ENCODE data around the gene ADAT1.

ADAT1 gene

GRCh38 chr16:75622761-75623605 is at the start of gene ADAT1:
TSS of gene ADAT1 (minus strand) at chr16:75623281. CDS start at chr16:75620799, 2,482 bp downstream.
- peak; percentile 91 for DNase-seq (ENCODE audit: low read depth, low spot score)

GRCh38 chr16:75667503-75667902 is 44.4 kb upstream of the ADAT1 start:
- DNase-seq (ENCODE audit: low read depth, low spot score) = no peak

GRCh38 chr16:75660726-75661302 is 37.7 kb upstream of the ADAT1 start:
- DNase-seq (ENCODE audit: low read depth, low spot score) = no peak

- no peak for DNase-seq (ENCODE audit: low read depth, low spot score)
These were observed 37.2 kb upstream of the ADAT1 start for GRCh38 chr16:75660321-75660720.

- DNase-seq (ENCODE audit: low read depth, low spot score) = no peak
These were observed 35.1 kb upstream of the ADAT1 start for GRCh38 chr16:75658175-75658574.

GRCh38 chr16:75653922-75654321 is 30.8 kb upstream of the ADAT1 start:
- no peak for DNase-seq (ENCODE audit: low read depth, low spot score)

GRCh38 chr16:75648265-75649076 is 25.4 kb upstream of the ADAT1 start:
- DNase-seq (ENCODE audit: low read depth, low spot score) = no peak

GRCh38 chr16:75647492-75648264 is 24.6 kb upstream of the ADAT1 start, which contains the start of the genes KARS1 and TERF2IP:
TSS of gene KARS1 (minus strand) at chr16:75647665. CDS start at chr16:75647639, 26 bp downstream.
TSS of gene TERF2IP (plus strand) at chr16:75647773. CDS start at chr16:75647883, 110 bp downstream.
- peak; percentile 76 for DNase-seq (ENCODE audit: low read depth, low spot score)

- DNase-seq (ENCODE audit: low read depth, low spot score) = no peak
These were observed 24.0 kb upstream of the ADAT1 start for GRCh38 chr16:75647112-75647491.

- no peak for DNase-seq (ENCODE audit: low read depth, low spot score)
These were observed 21.3 kb upstream of the ADAT1 start for GRCh38 chr16:75644240-75645012.

- no peak for DNase-seq (ENCODE audit: low read depth, low spot score)
These were observed 17.5 kb upstream of the ADAT1 start for GRCh38 chr16:75640598-75640997.

GRCh38 chr16:75635036-75635435 is 12.0 kb upstream of the ADAT1 start:
- DNase-seq (ENCODE audit: low read depth, low spot score) = no peak

- no peak for DNase-seq (ENCODE audit: low read depth, low spot score)
These were observed 9.8 kb upstream of the ADAT1 start for GRCh38 chr16:75632857-75633256.

- DNase-seq (ENCODE audit: low read depth, low spot score) = no peak
These were observed 7.0 kb upstream of the ADAT1 start for GRCh38 chr16:75630052-75630451.

- no peak for DNase-seq (ENCODE audit: low read depth, low spot score)
These were observed 6.1 kb upstream of the ADAT1 start for GRCh38 chr16:75629132-75629531.

- no peak for DNase-seq (ENCODE audit: low read depth, low spot score)
These were observed 5.3 kb upstream of the ADAT1 start for GRCh38 chr16:75628351-75628750.

GRCh38 chr16:75627851-75628250 is 4.8 kb upstream of the ADAT1 start:
- DNase-seq (ENCODE audit: low read depth, low spot score) = no peak

- DNase-seq (ENCODE audit: low read depth, low spot score) = no peak
These were observed 3.7 kb upstream of the ADAT1 start for GRCh38 chr16:75626806-75627205.

- DNase-seq (ENCODE audit: low read depth, low spot score) = no peak
These were observed 1.8 kb upstream of the ADAT1 start for GRCh38 chr16:75624921-75625334.

- DNase-seq (ENCODE audit: low read depth, low spot score) = no peak
These were observed 2.0 kb downstream of the ADAT1 start for GRCh38 chr16:75621170-75621477.

All from iPS DF 19.7 (cell line).